Adrenal gland (tissue), 12 donors: ENCODE data around the gene PLD2. TPM values are rescaled to one million over a fixed set of nuclear protein-coding genes. Genes with fewer than 3 reads are reported as not detected.

Experiments
- DNase-seq, 7 donors: peaks; one replicate each; pipeline ENCODE4 v3.0.0-alpha.2; 2019 to 2020
- H3K27ac ChIP-seq, 5 donors: fragments of 200-600 bp; sonication (generic) in 4 of 5; 1 replicate in 3 of 5; 2 replicates in 2 of 5; pipeline versions ENCODE4 v1.5.1 to v1.8.0; 2016 to 2020; ENCODE audit warnings: mild to moderate bottlenecking in 1 of 5
- H3K27me3 ChIP-seq: fragments of 200-600 bp; 2 replicates; pipeline ENCODE4 v1.8.0; 2021
- H3K36me3 ChIP-seq, 2 donors: fragments of 200-600 bp; replicated peaks in 1 of 2; 1 replicate in 1 of 2; 2 replicates in 1 of 2; pipeline versions ENCODE4 v1.5.1 to v1.8.0; 2018 to 2022
- H3K4me1 ChIP-seq, 2 donors: fragments of 200-600 bp; replicated peaks in 1 of 2; 1 replicate in 1 of 2; 2 replicates in 1 of 2; pipeline versions ENCODE4 v1.5.1 to v1.8.0; 2018 to 2021
- H3K4me3 ChIP-seq, 4 donors: fragments of 200-600 bp; sonication (generic) in 3 of 4; one replicate each; pipeline ENCODE4 v1.5.1; 2016 to 2018
- H3K9me3 ChIP-seq, 3 donors: fragments of 200-600 bp; sonication (generic) in 1 of 3; replicated peaks in 1 of 3; 1 replicate in 2 of 3; 2 replicates in 1 of 3; pipeline versions ENCODE4 v1.5.1 to v1.8.0; 2016 to 2021
- POLR2A ChIP-seq, 2 donors: fragments of 450-650 bp; IDR thresholded peaks; one replicate each; pipeline ENCODE4 v1.6.1; 2017; ENCODE audit warnings: antibody characterized with exemption in 2 of 2, mild to moderate bottlenecking in 2 of 2, moderate library complexity in 1 of 2
- WGBS, 4 donors: extraction: QIAGEN DNeasy Blood & Tissue Kit in 2 of 4; methylation state at CpG; one replicate each; pipeline versions ENCODE4 v1.1.5 to v1.1.7; 2013 to 2017; 5-methylcytosine and 5-hydroxymethylcytosine counted together
- intact Hi-C, 2 donors: fragments of 100-400 bp; cut with DNase I; formaldehyde crosslinking; loops; one replicate each; pipeline versions ENCODE4 v1.14.1 to v1.15.0; 2022 to 2023
- polyA plus RNA-seq, 3 donors: library from polyadenylated mRNA; stranded (reverse); fragments of 200-250 nt in 2 of 3; fragments of 350-450 nt in 1 of 3; fragmentation: Illumina TruSeq in 1 of 3; extraction: RNeasy Lipid Tissue Mini Kit (QIAGEN cat#74804) in 1 of 3; gene quantifications; one replicate each; pipeline ENCODE4 v1.2.3, GENCODE V29; 2013 to 2014
- total RNA-seq, 9 donors: library from RNA; depleted of rRNA in 4 of 9; stranded (reverse); fragments of >200 nt in 4 of 9; fragments of 120-200 nt in 1 of 9; fragmentation: NEBNext Ultra II Directional in 1 of 9; extraction: Animal tissue kit (Norgen Biotek cat#: 25700) in 1 of 9; gene quantifications; one replicate each; pipeline versions ENCODE4 v1.1.0 to v1.2.4, GENCODE V29; 2013 to 2023
- TF ChIP-seq, protein P1 (sequence below), 6 experiments: fragments of 450-650 bp in 4 of 6; fragments of 200-600 bp in 2 of 6; sonication (generic) in 1 of 6; IDR thresholded peaks; 1 replicate in 5 of 6; 2 replicates in 1 of 6; pipeline versions ENCODE4 v1.5.1 to v1.8.0; 2016 to 2021; ENCODE audit warnings: antibody characterized with exemption in 6 of 6, mild to moderate bottlenecking in 2 of 6, moderate library complexity in 1 of 6
- donor health status: healthy with polysubstance abuse.
- donor health status: Bipolar disorder and iron deficiency.
- donor health status: DM: yes; HTN: yes; CAD: no.
- donor health status: DM: no; HTN: no; CAD: no.
- donor health status: DM: no; HTN: no; CAD: no.
- donor health status: DM: yes; HTN: yes; CAD: no.

PLD2 gene
- total and polyA plus RNA-seq, 12 donors = 4.1 to 34.8 (median 17.9) TPM

DNA sequence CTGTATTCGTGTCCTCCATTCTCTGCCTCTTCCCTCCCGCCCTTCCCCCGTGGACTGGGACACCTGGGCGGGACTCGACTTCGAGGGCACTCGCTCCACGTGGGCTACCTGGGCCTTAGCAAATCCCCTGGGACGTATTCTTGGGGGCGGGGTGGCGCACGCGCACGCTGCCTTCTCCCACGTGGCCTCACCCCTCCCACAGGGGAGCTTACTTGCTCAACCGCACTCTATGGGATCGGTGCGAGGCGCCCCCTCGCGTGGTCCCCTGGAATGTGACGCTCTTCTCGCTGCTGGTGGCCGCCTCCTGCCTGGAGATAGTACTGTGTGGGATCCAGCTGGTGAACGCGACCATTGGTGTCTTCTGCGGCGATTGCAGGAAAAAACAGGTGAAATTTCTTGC, 24.3 kb upstream of the PLD2 start:
- intact Hi-C loops = loop anchor here in 1 of 2 donors (10.0 kb wide), 1 partner anchor 48 kb away; the partner anchor contains the start of genes CXCL16, MED11 and ZMYND15
- WGBS, 4 donors = 26 to 37% (median 31%) methylated on average over 10 to 28 of the region's 28 CpGs
- peaks cover 29% of the 10 kb centered on the region for H3K27me3 ChIP-seq

DNA sequence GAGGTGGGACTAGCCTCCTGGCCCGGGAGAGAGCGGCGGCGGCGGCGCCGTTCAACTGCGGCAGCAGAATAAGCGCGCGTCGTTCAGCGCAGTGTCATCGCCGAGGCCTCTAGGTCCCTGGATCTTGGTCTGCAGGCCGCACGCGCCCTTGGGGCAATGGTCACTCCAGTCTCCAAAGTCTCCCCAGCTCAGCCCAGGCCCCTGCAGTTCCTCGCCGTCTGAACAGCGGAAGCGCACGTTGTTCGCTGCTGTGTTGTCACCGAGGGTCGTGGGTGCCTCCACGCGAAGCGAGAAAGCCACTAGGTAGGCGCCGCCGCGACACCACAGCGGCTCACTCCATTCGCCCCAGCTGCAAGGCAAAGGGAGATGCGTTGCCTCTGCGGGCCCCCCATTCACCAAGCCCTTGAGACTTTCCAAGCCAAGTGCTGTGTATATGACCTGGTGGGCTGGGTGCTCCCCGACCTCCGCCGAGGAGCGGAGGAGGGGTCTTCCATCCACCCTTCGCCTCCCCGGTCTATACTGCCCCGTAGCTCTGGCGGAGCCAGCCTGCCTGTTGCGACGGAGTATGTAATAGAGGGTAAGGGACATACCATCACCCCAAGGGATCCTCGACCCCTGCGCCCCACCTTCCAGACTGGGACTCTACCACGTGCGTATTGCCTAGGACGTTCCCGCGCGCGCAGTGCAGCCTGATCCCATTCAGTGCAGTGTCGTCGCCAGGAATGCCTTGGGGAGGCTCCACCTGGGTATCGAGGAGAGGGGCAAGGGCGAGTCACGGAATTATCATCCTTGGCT, 21.4 kb upstream of the PLD2 start:
- Histone ChIP-seq H3K27me3 (peaks cover 25% of the 10 kb centered on the region), H3K36me3 (no peaks in the 10 kb centered on the region), H3K9me3 (no peaks in the 10 kb centered on the region), H3K4me3 (peak overlapping the region in 1 of 4 donors; percentile 36), H3K4me1 (peaks cover under 1 to 41% of the 10 kb centered on the region in 2 donors), H3K27ac (peak overlapping the region in 1 of 5 donors; percentile 29)
- no peak for TF ChIP-seq POLR2A (IDR thresholded peaks at IDR 0.05)
- TF ChIP-seq, protein P1, sequence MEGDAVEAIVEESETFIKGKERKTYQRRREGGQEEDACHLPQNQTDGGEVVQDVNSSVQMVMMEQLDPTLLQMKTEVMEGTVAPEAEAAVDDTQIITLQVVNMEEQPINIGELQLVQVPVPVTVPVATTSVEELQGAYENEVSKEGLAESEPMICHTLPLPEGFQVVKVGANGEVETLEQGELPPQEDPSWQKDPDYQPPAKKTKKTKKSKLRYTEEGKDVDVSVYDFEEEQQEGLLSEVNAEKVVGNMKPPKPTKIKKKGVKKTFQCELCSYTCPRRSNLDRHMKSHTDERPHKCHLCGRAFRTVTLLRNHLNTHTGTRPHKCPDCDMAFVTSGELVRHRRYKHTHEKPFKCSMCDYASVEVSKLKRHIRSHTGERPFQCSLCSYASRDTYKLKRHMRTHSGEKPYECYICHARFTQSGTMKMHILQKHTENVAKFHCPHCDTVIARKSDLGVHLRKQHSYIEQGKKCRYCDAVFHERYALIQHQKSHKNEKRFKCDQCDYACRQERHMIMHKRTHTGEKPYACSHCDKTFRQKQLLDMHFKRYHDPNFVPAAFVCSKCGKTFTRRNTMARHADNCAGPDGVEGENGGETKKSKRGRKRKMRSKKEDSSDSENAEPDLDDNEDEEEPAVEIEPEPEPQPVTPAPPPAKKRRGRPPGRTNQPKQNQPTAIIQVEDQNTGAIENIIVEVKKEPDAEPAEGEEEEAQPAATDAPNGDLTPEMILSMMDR (IDR thresholded peaks at IDR 0.05) = no peak
- 13 to 20% (median 16%) methylated on average over 22 to 61 of the region's 61 CpGs for WGBS, 4 donors
- intact Hi-C loops = loop anchor here in 1 of 2 donors (10.0 kb wide), 1 partner anchor 51 kb away; the partner anchor contains the start of genes CXCL16, MED11 and ZMYND15
- no peak for DNase-seq

More for the DNA sequence above, 24.3 kb upstream of the PLD2 start:
- no peak overlapping the region for H3K4me3 ChIP-seq
- DNase-seq = no peak
- H3K27ac ChIP-seq = no peak overlapping the region
- no peaks in the 10 kb centered on the region for H3K36me3 ChIP-seq
- TF ChIP-seq, protein P1 (IDR thresholded peaks at IDR 0.05) = peak in 1 of 6 experiments; percentile 30
- no peak for TF ChIP-seq POLR2A (IDR thresholded peaks at IDR 0.05)
- no peaks in the 10 kb centered on the region for H3K9me3 ChIP-seq
- H3K4me1 ChIP-seq = peaks cover 0 to 25% of the 10 kb centered on the region in 2 donors

DNA sequence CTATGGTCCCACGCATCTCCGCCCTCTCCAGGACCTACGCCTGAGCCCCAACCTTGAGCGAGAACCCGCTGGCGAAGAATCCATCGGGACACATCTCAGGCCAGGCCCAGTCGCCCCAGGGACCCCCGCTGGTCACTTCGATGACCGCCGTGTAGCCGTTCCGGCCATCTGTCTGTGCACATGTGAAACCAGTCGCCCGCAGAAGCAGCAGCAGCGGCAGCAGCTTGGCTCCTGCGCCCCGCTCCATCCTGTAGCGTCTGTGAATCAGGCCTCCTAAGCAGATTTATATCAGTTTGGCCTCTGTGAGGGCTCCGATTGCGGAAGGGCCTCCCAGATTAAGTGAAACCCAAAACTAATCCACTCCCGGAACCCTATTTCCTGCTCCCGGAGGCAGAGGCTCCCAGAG, 20.8 kb upstream of the PLD2 start, which contains the start of gene VMO1:
Gene VMO1, minus strand, starts transcription at position 259 of the 406 bp plus-strand sequence. Its CDS starts 12 bp downstream, at position 247.
- no peaks in the 10 kb centered on the region for H3K36me3 ChIP-seq
- intact Hi-C loops = loop anchor here in 1 of 2 donors (10.0 kb wide), 1 partner anchor 51 kb away; the partner anchor contains the start of genes CXCL16, MED11 and ZMYND15
- 7 to 13% (median 11%) methylated on average over 9 to 24 of the region's 24 CpGs for WGBS, 4 donors
- H3K4me1 ChIP-seq = peaks cover 4 to 44% of the 10 kb centered on the region in 2 donors
- H3K9me3 ChIP-seq = no peaks in the 10 kb centered on the region
- TF ChIP-seq, protein P1 (IDR thresholded peaks at IDR 0.05) = no peak
- no peak for TF ChIP-seq POLR2A (IDR thresholded peaks at IDR 0.05)
- peak within 1 kb of the TSS in 1 of 4 donors; percentile 36 for H3K4me3 ChIP-seq
- peak in 3 of 7 donors; percentile 40 to 71 (median 47) for DNase-seq
- peaks cover 24% of the 10 kb centered on the region for H3K27me3 ChIP-seq
- peak within 1 kb of the TSS in 1 of 5 donors; percentile 29 for H3K27ac ChIP-seq

DNA sequence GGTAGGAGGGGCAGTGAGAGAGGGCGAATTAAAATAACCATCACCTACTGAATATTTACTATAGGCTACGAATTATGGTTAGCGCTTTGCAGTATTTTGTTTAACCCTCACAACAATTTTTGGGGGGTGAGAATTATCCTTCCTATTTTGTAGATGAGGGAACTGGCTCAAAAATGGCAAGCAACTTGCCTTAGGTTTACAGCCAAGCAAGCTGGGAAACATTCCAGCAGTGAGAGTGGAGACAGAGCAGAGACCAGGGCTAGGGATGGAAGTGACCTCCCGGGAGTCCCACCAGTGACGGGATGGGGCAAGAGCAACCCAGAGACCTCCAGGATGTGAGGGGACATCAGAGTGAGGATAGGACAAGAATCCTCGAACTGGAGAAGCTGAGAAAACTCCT, 20.4 kb upstream of the PLD2 start:
- H3K4me3 ChIP-seq = peak overlapping the region in 1 of 4 donors; percentile 36
- H3K36me3 ChIP-seq = no peaks in the 10 kb centered on the region
- 14 to 39% (median 26%) methylated on average over 6 of the region's 6 CpGs for WGBS, 4 donors
- intact Hi-C loops = loop anchor here in 1 of 2 donors (10.0 kb wide), 1 partner anchor 52 kb away; the partner anchor contains the start of genes CXCL16, MED11 and ZMYND15
- H3K27me3 ChIP-seq = peaks cover 24% of the 10 kb centered on the region
- DNase-seq = no peak
- no peaks in the 10 kb centered on the region for H3K9me3 ChIP-seq
- peak overlapping the region in 1 of 5 donors; percentile 29 for H3K27ac ChIP-seq
- peaks cover 4 to 44% of the 10 kb centered on the region in 2 donors for H3K4me1 ChIP-seq
- TF ChIP-seq POLR2A (IDR thresholded peaks at IDR 0.05) = no peak
- TF ChIP-seq, protein P1 (IDR thresholded peaks at IDR 0.05) = no peak
